Duodenal mucosa (tissue), 2 donors: Measurements from ENCODE around the gene NOL3.

Source experiments
- H3K27ac ChIP-seq: one replicate; pipeline ENCODE4 v1.7.0; 2013; ENCODE audit warnings: low read depth, low read length
- H3K27me3 ChIP-seq, 2 donors: one replicate each; pipeline ENCODE4 v1.7.0; 2013; ENCODE audit warnings: low read length in 2 of 2, control low read depth in 1 of 2; ENCODE audit not compliant: insufficient read depth in 2 of 2, control insufficient read depth in 1 of 2
- H3K36me3 ChIP-seq, 2 donors: one replicate each; pipeline ENCODE4 v1.7.0; 2013; ENCODE audit warnings: low read length in 2 of 2, control low read depth in 1 of 2; ENCODE audit not compliant: insufficient read depth in 2 of 2, control insufficient read depth in 1 of 2
- H3K4me1 ChIP-seq, 2 donors: one replicate each; pipeline ENCODE4 v1.7.0; 2013; ENCODE audit warnings: low read length in 2 of 2, control low read depth in 1 of 2; ENCODE audit not compliant: insufficient read depth in 2 of 2, control insufficient read depth in 1 of 2
- H3K4me3 ChIP-seq, 2 donors: one replicate each; pipeline ENCODE4 v1.7.0; 2013; ENCODE audit warnings: low read length in 2 of 2, low read depth in 1 of 2
- H3K9ac ChIP-seq, 2 donors: one replicate each; pipeline ENCODE4 v1.7.0; 2013; ENCODE audit warnings: low read length in 2 of 2, low read depth in 1 of 2
- H3K9me3 ChIP-seq, 2 donors: one replicate each; pipeline ENCODE4 v1.7.0; 2013; ENCODE audit warnings: low read length in 2 of 2, control low read depth in 1 of 2; ENCODE audit not compliant: control insufficient read depth in 1 of 2

Gene NOL3

DNA sequence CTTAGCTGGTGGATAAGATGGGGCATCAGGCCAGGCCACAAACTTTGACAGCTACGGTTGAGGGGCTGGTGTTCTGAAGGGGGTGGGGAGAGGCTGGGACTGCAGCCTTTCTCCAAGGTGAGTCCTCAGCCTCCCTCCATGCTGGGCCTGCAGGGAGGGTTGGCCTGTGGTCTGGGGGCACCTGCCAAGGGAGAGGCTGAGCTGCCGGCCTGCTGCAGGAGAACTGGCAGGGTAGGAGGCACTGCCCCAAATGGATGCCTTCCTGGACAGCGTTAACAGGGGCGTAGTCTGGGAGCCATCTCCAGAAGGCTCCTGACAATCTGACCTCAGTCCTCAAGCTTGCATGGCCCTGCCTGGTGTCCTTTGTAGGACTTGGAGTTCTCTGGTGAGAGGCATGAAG lies 33.7 kb downstream of the NOL3 start:
- Histone ChIP-seq H3K9me3 (no peaks in the 10 kb centered on the region), H3K4me1 (peaks cover 0 to 6% of the 10 kb centered on the region in 2 donors), H3K27ac (no peak overlapping the region), H3K9ac (no peak overlapping the region), H3K36me3 (peaks cover 11 to 43% of the 10 kb centered on the region in 2 donors), H3K27me3 (no peaks in the 10 kb centered on the region), H3K4me3 (no peak overlapping the region)

DNA sequence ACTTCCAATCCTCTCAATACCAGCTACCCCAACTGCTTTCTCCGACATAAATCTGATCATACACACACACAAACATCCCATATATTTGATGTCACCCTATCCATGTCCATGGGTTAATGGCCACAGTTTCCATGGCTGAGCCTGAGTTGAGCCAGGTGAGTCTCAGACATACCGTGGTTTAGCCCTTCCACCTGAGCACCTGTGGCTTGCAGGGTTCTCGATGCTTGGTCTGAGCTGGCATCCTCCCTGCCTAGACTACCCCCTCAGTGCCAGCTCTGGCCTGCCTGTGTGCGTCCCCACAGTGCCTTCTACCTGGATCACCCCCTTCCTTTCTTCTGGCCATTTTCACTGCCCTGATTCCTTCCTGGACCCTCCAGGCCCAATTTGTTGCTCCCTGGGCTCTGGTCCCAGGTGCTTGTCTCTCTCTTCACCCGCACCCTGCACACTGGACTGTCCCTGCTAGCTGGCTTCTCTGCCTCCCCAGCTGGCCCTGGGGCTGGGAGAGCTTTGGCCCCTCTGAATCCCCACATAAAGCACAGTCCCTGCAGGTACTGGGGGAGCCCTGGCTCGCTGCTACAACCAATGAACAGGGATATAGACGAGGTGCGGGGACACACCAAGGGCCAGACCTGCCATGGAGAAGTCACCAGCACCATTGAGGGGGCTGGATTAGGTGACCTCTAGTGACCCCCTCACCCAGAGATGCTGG lies 35.9 kb downstream of the NOL3 start:
- Histone ChIP-seq H3K9ac (no peak overlapping the region), H3K27ac (no peak overlapping the region), H3K27me3 (no peaks in the 10 kb centered on the region), H3K36me3 (peaks cover 6 to 32% of the 10 kb centered on the region in 2 donors), H3K9me3 (no peaks in the 10 kb centered on the region), H3K4me1 (no peaks in the 10 kb centered on the region), H3K4me3 (no peak overlapping the region)

DNA sequence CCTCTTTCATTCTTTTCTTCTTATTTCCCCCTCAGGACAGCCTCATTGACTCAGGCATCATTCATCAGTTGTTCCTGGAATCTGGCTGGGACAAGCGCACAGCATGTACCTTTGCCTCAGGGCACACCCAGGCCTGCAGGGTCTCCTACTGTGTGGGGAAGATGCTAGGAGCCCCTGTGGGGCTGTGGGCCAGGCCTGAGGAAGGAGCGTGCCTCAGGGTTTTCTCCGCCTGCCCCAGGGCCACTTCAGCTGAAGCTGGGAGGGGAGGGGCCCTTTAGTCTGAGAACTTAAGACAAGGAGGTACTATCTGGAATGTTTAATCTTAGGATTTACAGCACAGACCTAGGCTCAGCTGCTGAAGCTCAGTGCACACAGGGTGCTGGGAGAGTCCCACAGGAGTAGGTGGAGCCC lies 36.5 kb downstream of the NOL3 start:
- Histone ChIP-seq H3K27me3 (no peaks in the 10 kb centered on the region), H3K4me1 (no peaks in the 10 kb centered on the region), H3K9ac (no peak overlapping the region), H3K9me3 (no peaks in the 10 kb centered on the region), H3K27ac (no peak overlapping the region), H3K36me3 (peaks cover 3 to 27% of the 10 kb centered on the region in 2 donors), H3K4me3 (no peak overlapping the region)

DNA sequence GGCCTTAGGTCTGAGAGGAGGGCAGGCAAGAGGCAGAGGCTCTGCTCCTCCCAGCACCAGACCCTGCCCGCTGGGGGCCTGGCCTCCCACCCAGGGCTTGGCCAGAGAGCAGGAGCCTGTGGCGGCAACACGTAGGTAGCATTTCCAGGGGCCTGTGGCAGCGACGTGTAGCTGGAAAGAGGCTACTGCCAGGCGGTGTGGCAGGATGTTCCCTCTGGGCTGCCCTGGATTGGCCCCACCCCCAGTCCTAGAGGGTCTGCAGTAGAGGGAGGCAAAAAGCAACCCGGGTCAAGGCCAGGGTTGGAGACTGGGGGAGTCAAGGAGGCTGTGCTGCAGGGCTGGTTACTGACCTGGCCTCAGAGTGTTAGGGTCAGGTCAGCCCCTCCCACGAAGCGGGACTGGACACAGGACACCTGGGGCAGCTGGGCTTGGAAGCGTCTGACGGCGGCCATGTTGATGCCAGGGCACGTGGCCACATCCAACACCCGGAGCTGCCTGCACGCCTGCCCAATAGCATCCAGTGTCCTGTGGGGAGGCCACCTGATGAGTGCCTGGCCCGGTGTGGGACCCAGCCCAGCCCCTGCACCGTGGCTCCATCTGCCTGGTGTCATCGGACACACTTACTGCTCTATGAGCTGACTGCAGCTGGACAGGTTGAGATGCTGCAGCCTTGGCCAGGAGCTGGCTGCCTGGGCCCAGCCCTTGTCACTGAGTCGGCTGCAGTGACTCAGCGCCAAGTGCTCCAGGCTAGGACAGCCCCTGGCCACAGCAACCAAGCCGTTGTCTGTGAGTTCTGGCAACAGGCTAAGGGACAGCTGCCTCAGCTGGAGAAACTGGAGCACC lies 37.1 kb downstream of the NOL3 start:
- Histone ChIP-seq H3K9me3 (no peaks in the 10 kb centered on the region), H3K36me3 (peaks cover 3 to 20% of the 10 kb centered on the region in 2 donors), H3K27ac (no peak overlapping the region), H3K4me3 (no peak overlapping the region), H3K27me3 (no peaks in the 10 kb centered on the region), H3K4me1 (no peaks in the 10 kb centered on the region), H3K9ac (no peak overlapping the region)

DNA sequence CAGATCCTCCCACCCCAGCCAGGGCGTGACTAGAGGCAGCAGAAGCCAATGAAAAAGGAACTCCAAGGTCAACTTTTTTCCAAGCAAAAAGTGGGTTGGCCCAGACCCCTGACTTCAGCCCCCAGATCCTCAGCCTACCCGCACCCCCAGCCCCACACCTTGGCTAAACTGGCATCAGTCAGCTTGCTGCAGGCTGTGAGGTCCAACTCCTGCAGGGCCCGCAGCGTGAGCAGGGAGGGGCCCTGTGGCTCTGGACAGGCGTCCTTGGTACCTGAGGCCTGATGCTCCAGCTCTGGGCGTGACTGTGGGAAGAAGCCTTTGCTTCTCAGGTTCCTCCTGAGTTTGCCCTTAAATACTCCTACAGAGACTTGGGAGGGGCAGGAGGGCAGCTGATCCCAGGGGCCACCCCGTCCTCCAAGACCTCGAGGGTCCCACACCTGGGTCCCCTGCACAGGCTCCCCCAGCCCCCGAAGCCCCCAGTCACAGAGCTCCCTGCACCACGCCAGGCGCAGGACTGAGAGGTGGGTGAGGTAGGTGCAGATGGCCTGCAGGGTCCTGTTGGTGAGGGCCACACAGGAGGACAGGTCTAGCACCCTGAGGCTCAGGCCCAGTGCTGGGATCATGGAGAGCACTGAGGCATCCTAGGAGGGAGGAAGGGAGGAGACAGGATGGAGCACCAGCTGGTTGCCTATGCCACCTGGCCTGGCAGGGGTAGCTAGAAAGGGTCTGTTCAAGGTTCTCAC lies 38.0 kb downstream of the NOL3 start:
- Histone ChIP-seq H3K4me1 (peaks cover 2 to 4% of the 10 kb centered on the region in 2 donors), H3K9me3 (no peaks in the 10 kb centered on the region), H3K4me3 (no peak overlapping the region), H3K36me3 (peaks cover 0 to 12% of the 10 kb centered on the region in 2 donors), H3K27me3 (no peaks in the 10 kb centered on the region), H3K27ac (no peak overlapping the region), H3K9ac (no peak overlapping the region)

DNA sequence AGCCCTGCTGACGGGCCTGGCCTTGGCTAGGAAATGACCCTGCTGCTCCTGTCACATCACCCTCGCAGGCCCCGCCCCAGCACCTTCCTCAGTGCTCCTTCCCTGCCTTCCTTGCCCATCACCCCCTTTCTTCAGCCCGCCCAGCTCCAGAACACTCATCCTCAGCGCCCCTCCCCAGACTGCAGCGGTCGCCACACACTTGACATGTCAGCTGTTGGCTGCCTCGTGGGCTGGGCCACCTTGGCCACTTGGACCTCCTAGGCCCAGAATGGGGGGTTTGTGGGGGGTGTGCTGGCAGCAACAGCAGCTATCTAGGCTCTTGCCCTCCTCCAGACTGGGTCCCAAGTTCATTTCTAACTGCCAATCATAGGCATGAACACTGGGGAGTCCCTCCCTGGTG lies 39.2 kb downstream of the NOL3 start:
- H3K9ac ChIP-seq, result no peak overlapping the region
- H3K36me3 ChIP-seq, result no peaks in the 10 kb centered on the region
- H3K9me3 ChIP-seq, result no peaks in the 10 kb centered on the region
- peaks cover 6 to 16% of the 10 kb centered on the region in 2 donors for H3K4me1 ChIP-seq
- no peak overlapping the region for H3K4me3 ChIP-seq
- H3K27me3 ChIP-seq, result no peaks in the 10 kb centered on the region
- H3K27ac ChIP-seq, result no peak overlapping the region

DNA sequence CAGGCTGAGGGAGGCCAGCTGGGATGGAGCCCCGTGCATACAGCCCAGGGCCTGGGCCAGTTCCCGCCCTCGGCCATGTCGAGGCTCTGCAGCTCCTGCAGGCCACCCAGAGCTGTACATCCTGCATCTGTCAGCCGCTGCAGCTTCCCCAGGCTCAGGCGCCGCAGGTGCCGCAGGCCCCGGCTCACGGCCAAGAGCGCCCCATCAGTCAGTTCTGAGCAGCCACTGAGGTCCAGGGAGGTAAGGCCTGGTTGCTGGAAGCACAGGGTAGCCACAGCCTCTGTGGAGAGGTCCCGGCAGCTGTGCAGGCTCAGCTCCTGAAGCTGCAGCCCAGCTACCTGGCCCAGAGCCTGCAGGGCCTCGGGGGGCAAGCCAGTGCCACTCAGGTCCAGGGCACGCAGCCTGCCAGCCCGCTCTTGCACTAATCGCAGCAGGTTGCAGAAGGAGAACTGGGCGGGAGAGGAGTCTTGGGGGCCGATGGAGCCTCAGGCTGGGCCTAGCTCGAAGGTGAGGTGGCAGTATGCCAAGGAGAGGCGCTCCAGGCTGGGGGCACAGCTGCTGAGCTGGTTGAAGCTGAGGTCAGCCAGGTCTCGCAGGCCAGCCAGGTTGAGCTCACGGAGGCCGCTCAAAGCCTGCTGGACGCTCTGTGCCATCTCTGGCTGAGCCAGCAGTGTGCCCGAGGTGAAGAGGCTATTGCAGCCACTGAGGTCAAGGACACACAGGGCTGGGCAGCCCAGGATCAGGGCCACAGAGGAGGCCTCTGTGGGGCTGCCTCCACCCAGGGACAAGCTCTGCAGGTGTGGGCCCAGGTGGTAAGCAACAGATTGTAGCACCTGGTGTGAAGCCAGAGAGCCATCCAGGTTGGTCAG lies 40.0 kb downstream of the NOL3 start:
- Histone ChIP-seq H3K9me3 (no peaks in the 10 kb centered on the region), H3K4me3 (no peak overlapping the region), H3K27me3 (no peaks in the 10 kb centered on the region), H3K9ac (no peak overlapping the region), H3K27ac (no peak overlapping the region), H3K4me1 (peaks cover 6 to 16% of the 10 kb centered on the region in 2 donors), H3K36me3 (no peaks in the 10 kb centered on the region)

DNA sequence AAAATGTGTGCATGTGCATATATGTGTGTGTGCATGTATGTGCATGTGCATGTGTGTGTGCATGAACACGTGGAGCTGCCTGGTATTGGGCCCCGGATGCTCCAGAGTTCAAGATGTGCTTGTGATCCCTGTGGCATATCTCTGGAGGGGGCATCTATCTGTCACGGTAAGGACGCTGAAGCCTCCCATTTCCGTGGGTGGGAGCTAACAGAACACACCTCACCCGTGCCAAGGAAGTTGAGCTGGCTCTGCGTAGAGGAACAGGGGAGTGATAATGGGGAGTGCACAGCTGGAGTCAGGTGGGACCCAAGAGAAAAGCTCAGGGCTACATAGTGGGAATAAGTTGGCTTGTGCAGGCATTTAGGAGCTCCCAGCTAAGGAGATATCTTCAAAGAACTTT lies 41.3 kb downstream of the NOL3 start:
- Histone ChIP-seq H3K4me3 (no peak overlapping the region), H3K4me1 (peaks cover 6 to 22% of the 10 kb centered on the region in 2 donors), H3K9me3 (no peaks in the 10 kb centered on the region), H3K27me3 (no peaks in the 10 kb centered on the region), H3K9ac (no peak overlapping the region), H3K36me3 (no peaks in the 10 kb centered on the region), H3K27ac (no peak overlapping the region)

DNA sequence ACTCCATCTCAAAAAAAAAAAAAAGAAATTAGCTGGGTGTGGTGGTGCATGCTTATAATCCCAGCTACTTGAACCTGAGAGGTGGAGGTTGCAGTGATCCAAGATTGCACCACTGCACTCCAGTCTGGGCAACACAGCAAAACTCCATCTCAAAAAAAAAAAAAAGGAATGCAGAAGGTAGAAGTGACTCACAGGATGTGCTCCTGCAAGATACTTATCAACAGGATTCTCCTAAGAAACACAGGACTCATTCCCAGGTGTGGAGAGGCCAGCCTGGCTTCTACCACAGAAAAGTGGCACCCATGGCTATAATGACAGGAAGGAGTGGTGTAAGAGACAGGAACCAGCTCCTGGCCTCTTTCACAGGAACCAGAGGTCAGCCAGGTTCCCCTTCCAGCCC lies 42.4 kb downstream of the NOL3 start:
- Histone ChIP-seq H3K27me3 (no peaks in the 10 kb centered on the region), H3K9me3 (no peaks in the 10 kb centered on the region), H3K27ac (no peak overlapping the region), H3K36me3 (no peaks in the 10 kb centered on the region), H3K4me3 (no peak overlapping the region), H3K4me1 (peaks cover 6 to 22% of the 10 kb centered on the region in 2 donors), H3K9ac (no peak overlapping the region)
